Measurements from ENCODE around the gene P4HB. TPM values are rescaled to one million over a fixed set of nuclear protein-coding genes. Genes with fewer than 3 reads are reported as not detected.

The P4HB gene
- total RNA-seq, 1 donor from 2014 or later, result 203 TPM

GRCh38 chr17:81822996-81823819, 37.1 kb downstream of the P4HB start:
- Histone ChIP-seq H2AFZ (replicated peaks) (no peak overlapping the region), H4K20me1 (ENCODE audit: low read depth) (peaks cover 20% of the 10 kb centered on the region), H3K27ac (no peak overlapping the region), H3K79me2 (ENCODE audit: low read depth) (peaks cover 5% of the 10 kb centered on the region), H3K4me1 (no peaks in the 10 kb centered on the region), H3K9me3 (ENCODE audit: low read depth) (no peaks in the 10 kb centered on the region), H3K9ac (no peak overlapping the region), H3F3A (ENCODE audit: low read depth) (no peaks in the 10 kb centered on the region), H3K4me2 (no peak overlapping the region), H3K4me3 (no peak overlapping the region), H3K27me3 (no peaks in the 10 kb centered on the region), H3K36me3 (no peaks in the 10 kb centered on the region)
- DNase-seq (ENCODE audit: low spot score), result no peak
- TF ChIP-seq EZH2 (IDR thresholded peaks at IDR 0.05), result no peak
- TF ChIP-seq EZH2phosphoT487 (IDR thresholded peaks at IDR 0.05), result no peak
- TF ChIP-seq CTCF (IDR thresholded peaks at IDR 0.05), result no peak
- Mint-ChIP-seq H3K36me3 (peaks cover 5% of the 10 kb centered on the region), H3K9me3 (no peaks in the 10 kb centered on the region), H3K27me3 (ENCODE audit: insufficient read depth, low read depth) (peaks cover 5% of the 10 kb centered on the region), H3K4me3 (peak overlapping the region; percentile 73), H3K4me1 (peaks cover under 1% of the 10 kb centered on the region), H3K27ac (no peak overlapping the region)

GRCh38 chr17:81822312-81822637, 38.1 kb downstream of the P4HB start:
- H3K9me3 Mint-ChIP-seq, result no peaks in the 10 kb centered on the region
- no peak overlapping the region for H3K27ac Mint-ChIP-seq
- no peak for DNase-seq (ENCODE audit: low spot score)
- no peak overlapping the region for H3K4me3 ChIP-seq
- no peaks in the 10 kb centered on the region for H3K4me1 Mint-ChIP-seq
- H3K4me1 ChIP-seq, result no peaks in the 10 kb centered on the region
- peaks cover 6% of the 10 kb centered on the region for H3K27me3 Mint-ChIP-seq (ENCODE audit: insufficient read depth, low read depth)
- peaks cover 6% of the 10 kb centered on the region for H3F3A ChIP-seq (ENCODE audit: low read depth)
- H4K20me1 ChIP-seq (ENCODE audit: low read depth), result peaks cover 20% of the 10 kb centered on the region
- TF ChIP-seq CTCF (IDR thresholded peaks at IDR 0.05) (no peak), EZH2phosphoT487 (IDR thresholded peaks at IDR 0.05) (no peak), EZH2 (IDR thresholded peaks at IDR 0.05) (no peak)
- H3K27ac ChIP-seq, result no peak overlapping the region
- H3K79me2 ChIP-seq (ENCODE audit: low read depth), result peaks cover 2% of the 10 kb centered on the region
- no peak overlapping the region for H3K4me2 ChIP-seq
- no peaks in the 10 kb centered on the region for H3K9me3 ChIP-seq (ENCODE audit: low read depth)
- no peaks in the 10 kb centered on the region for H3K36me3 ChIP-seq
- no peaks in the 10 kb centered on the region for H3K27me3 ChIP-seq
- no peak overlapping the region for H3K4me3 Mint-ChIP-seq
- peaks cover 5% of the 10 kb centered on the region for H3K36me3 Mint-ChIP-seq
- no peak overlapping the region for H2AFZ ChIP-seq (replicated peaks)
- no peak overlapping the region for H3K9ac ChIP-seq

GRCh38 chr17:81821603-81822311, 38.6 kb downstream of the P4HB start:
- H3K27ac ChIP-seq, result no peak overlapping the region
- H3K27ac Mint-ChIP-seq, result no peak overlapping the region

More at GRCh38 chr17:81821603-81822311, 38.6 kb downstream of the P4HB start:
- Mint-ChIP-seq H3K4me1 (peaks cover 2% of the 10 kb centered on the region), H3K36me3 (peaks cover 5% of the 10 kb centered on the region), H3K27me3 (ENCODE audit: insufficient read depth, low read depth) (peaks cover 9% of the 10 kb centered on the region), H3K9me3 (no peaks in the 10 kb centered on the region), H3K4me3 (no peak overlapping the region)
- Histone ChIP-seq H3K9ac (no peak overlapping the region), H3K36me3 (no peaks in the 10 kb centered on the region), H3K79me2 (ENCODE audit: low read depth) (no peaks in the 10 kb centered on the region), H2AFZ (replicated peaks) (no peak overlapping the region), H3K9me3 (ENCODE audit: low read depth) (no peaks in the 10 kb centered on the region), H3F3A (ENCODE audit: low read depth) (peaks cover 6% of the 10 kb centered on the region), H4K20me1 (ENCODE audit: low read depth) (peaks cover 20% of the 10 kb centered on the region), H3K4me3 (no peak overlapping the region), H3K4me1 (no peaks in the 10 kb centered on the region), H3K27me3 (no peaks in the 10 kb centered on the region), H3K4me2 (no peak overlapping the region)
- no peak for DNase-seq (ENCODE audit: low spot score)
- TF ChIP-seq CTCF (IDR thresholded peaks at IDR 0.05), result peak; percentile 31
- TF ChIP-seq EZH2phosphoT487 (IDR thresholded peaks at IDR 0.05), result no peak

Data from neural progenitor cell (in vitro differentiated cells).